Measurements from ENCODE around the gene SPHK2.
"Not testable (repeated sequence)": the region's sequence is repeated elsewhere in the genome, so short reads cannot be mapped to it uniquely, and the experiment has no call there.

SPHK2 gene

DNA sequence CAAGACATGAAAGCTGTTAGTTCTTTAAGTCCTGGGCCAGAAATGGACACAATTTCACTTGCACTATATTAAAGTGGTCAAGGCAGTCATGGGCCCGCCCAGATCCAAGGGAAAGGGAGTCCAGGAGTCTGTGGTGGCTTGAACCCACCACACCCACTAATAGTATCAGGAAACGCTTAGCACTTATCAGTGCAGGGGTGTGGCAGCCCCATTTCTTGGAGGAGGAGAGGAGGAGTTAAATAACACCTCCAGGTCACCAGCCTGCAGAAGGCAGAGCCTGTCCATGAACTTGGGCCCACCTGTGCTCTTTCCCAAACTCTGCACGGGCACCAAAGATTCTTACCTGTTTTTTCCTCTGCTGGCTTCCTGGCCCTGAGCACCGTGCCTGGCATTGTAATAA lies 58.9 kb downstream of the SPHK2 start:
- POLR2A ChIA-PET: interaction anchor here (1.4 kb wide), 1 partner anchor 33 kb away, joined by 3 read pairs; the partner anchor contains the start of gene CA11
- no peak for TF ChIP-seq ZNF384 (IDR thresholded peaks at IDR 0.05)
- no peak for TF ChIP-seq FOXM1 (IDR thresholded peaks at IDR 0.05; ENCODE audit: borderline replicate concordance)
- TF ChIP-seq ELF4 (IDR thresholded peaks at IDR 0.05): no peak
- TF ChIP-seq TARDBP (IDR thresholded peaks at IDR 0.05): no peak
- no peak for TF ChIP-seq FOXK2 (IDR thresholded peaks at IDR 0.05)
- TF ChIP-seq FOXA1 (IDR thresholded peaks at IDR 0.05): no peak
- TF ChIP-seq ARNT (IDR thresholded peaks at IDR 0.05): no peak
- CTCF ChIA-PET: interaction anchor here (0.8 kb wide), 1 partner anchor 33 kb away, joined by 3 read pairs; no protein-coding TSS in a partner anchor
- no peak for DNase-seq (ENCODE audit: extremely low spot score)

DNA sequence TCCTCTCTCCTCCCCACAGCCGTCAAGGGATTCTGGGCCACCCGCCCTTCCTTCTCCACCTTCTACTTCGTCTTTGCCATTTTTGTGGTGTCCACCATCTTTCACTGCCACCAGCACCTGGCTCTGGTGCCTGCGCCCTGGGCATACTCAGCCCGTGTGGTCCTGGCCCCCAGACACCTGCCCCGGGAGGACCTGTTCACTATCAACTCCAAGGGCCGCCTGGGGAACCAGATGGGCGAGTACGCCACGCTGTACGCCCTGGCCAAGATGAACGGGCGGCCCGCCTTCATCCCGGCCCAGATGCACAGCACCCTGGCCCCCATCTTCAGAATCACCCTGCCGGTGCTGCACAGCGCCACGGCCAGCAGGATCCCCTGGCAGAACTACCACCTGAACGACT lies 60.7 kb downstream of the SPHK2 start:
- CTCF ChIA-PET; DNase-seq (ENCODE audit: extremely low spot score); POLR2A ChIA-PET: not testable (repeated sequence)
